ENCODE data around the gene KCNQ2. TPM values are rescaled to one million over a fixed set of nuclear protein-coding genes. Genes with fewer than 3 reads are reported as not detected.

The KCNQ2 gene
- polyA plus RNA-seq, 4 donors, result 3.7 to 9.6 (median 5.5) TPM

DNA sequence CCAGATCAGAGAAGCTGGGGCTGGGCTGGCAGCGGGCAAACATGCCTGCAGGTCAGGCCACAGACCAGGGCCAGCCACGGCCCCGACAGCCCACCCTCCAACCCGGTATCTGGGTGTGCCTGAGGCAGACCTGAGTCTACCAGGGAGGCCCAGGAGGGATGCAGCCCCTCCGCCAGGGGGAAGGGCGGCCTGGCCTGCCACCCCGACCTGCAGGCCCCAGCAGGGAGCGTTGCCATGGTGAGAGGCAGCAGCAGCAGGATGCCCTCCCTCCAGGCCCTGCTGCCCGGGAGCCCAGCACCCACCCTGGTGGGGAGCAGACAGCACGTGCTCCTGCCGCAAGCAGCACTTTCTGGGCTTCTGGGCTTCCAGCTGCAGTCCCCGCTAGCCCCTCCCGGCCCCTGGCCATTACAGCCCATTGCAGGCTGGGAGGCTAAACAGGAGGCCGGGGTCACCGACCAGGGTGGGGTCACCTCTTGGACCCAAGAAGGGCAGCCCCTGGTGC, 30.3 kb upstream of the KCNQ2 start:
- DNase-seq (ENCODE audit: low read depth in 4 of 4, low spot score in 2 of 4), result no peak

DNA sequence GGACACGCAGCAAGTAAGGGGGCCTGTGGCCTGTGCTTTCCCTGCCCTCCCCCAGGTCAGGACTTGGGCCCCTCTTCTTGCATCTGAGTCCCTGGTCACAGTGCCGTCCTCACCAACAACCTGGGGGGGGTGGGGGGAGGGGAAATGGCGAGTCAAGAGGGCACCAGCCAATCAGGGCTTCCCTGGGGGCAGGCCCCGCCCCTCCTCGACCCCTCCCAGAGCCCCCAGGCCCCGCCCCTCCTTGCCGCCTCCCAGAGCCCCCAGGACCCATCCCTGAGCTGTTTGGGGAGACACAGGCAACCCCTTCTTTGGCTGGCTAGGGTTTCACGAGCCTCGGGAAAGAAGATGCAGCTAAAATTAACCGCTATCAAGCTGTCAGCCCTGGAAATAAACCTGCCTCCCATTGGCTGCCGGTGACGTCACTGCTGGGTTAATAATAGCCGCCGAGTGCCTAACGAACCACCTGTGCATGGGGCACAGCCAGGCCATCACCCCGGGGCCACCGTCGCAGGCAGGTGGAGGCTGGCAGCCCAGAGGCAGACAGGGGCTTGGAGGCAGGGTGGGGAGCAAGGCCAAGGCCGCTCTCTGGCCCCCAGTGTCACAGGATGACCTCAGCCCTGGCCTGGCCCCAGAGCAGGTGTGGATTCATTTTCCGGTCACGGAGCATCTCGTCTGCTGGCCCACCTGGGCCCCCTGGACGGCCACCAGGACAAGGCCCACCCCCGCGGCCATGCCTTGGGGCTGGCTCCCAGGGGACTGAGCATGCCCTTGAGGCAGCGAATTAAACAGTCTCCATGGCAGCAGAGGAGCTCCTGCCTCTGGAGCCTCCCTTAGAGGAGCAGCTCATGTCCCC, 29.6 kb upstream of the KCNQ2 start:
- no peak for DNase-seq (ENCODE audit: low read depth in 4 of 4, low spot score in 2 of 4)

GRCh38 chr20:63500902-63501817, 28.7 kb upstream of the KCNQ2 start:
- no peak for DNase-seq (ENCODE audit: low read depth in 4 of 4, low spot score in 2 of 4)

DNA sequence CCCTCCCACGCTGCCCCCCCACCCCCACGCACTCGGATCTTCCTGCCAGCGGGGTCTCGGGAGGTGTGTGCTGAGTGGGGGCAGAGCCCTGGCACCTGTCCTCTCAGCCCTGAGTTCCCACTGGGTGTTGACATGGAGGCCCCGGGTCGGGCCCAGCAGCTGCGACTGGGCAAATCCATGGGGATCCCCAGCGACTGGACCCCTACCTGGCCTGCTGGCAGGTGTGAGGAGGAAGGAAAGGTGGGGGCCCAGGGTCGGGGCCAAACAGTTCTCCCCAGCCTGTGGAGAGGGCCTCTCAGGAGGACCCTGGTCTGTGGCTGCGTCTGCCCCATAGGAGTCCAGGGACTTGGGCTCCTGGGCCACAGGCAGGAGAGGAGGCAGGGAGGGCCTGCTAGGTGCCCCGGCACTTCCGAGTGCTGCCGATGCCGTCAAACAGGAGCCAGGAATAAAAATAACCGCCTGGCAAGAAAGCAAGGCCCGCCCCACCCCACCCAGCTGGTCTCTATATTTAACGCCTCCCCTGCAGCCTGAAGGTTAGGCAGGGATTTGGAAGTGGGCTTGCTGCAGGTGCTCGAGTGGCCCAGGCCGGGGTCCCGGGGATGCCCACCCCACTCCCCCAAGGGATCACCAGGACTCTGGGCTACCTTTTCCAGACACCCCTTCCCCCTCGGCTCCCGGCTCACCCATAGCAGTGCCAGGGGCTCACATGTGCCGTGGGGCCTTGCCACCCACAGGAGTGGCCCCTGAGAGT, 27.9 kb upstream of the KCNQ2 start:
- DNase-seq (ENCODE audit: low read depth in 4 of 4, low spot score in 2 of 4), result no peak

- DNase-seq (ENCODE audit: low read depth in 4 of 4, low spot score in 2 of 4), result no peak
These were observed 27.0 kb upstream of the KCNQ2 start for GRCh38 chr20:63499338-63499969.

DNA sequence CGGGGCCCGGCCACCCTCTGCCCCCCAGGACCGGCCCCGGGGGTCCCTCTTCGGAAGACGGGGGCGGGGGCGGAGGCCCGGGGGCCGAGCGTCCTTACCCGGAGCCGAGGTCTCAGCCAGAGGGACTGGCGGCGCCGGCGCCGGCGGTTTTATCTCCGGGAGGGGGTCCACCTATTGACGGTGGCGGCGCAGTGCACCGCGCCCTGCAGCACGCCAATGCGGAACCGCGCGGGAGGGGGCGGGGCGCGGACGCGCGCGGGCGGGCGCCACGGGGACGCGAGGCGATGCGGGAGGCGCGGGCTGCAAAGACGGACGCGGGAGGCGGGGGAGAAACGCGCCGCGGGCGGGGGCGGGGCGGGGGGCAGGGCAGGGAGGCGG, 26.5 kb upstream of the KCNQ2 start, which contains the start of gene EEF1A2:
TSS of gene EEF1A2 (minus strand) at position 124 of the 378 bp plus-strand sequence. CDS start 1,320 bp downstream, outside the sequence.
- no peak for DNase-seq (ENCODE audit: low read depth in 4 of 4, low spot score in 2 of 4)

- DNase-seq (ENCODE audit: low read depth in 4 of 4, low spot score in 2 of 4), result no peak
These were observed 25.8 kb upstream of the KCNQ2 start for GRCh38 chr20:63497946-63498935.

DNA sequence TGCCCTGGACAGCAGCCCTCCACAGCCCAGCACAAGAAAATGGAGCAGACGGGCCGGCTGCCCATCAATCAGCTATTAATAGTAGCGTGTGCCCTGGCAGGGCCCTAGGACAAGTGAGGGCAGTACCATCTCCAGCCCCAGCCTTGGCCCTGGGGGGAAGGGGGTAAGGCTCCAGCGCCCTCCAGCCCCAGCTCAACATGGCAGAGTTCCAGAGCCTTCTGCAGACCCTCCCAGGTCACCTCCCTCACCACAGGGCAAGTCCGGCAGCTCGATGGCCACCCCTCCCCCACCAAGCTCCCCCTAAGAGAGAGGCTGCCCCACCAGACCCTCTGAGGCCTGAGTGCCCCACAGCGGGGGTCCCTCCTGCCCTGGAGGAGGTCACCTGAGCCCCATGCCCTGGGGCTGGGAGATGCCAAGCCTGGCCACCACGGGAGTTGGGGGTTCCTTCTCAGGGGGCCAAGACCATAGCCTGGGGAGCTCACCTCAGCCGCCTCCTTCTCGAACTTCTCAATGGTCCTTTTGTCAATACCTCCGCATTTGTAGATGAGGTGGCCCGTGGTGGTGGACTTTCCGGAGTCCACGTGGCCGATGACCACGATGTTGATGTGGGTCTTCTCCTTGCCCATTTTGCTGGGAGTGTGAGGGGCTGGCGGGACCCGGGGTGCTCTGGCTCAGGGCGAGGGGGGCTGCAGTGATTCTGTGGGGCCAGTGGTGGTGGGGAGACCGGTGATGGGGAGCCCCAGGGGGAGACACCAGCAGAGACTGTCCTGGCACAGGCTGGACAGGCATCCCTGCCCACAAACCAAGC, 24.9 kb upstream of the KCNQ2 start:
- DNase-seq (ENCODE audit: low read depth in 4 of 4, low spot score in 2 of 4), result no peak

- no peak for DNase-seq (ENCODE audit: low read depth in 4 of 4, low spot score in 2 of 4)
These were observed 24.2 kb upstream of the KCNQ2 start for GRCh38 chr20:63496596-63497120.

DNA sequence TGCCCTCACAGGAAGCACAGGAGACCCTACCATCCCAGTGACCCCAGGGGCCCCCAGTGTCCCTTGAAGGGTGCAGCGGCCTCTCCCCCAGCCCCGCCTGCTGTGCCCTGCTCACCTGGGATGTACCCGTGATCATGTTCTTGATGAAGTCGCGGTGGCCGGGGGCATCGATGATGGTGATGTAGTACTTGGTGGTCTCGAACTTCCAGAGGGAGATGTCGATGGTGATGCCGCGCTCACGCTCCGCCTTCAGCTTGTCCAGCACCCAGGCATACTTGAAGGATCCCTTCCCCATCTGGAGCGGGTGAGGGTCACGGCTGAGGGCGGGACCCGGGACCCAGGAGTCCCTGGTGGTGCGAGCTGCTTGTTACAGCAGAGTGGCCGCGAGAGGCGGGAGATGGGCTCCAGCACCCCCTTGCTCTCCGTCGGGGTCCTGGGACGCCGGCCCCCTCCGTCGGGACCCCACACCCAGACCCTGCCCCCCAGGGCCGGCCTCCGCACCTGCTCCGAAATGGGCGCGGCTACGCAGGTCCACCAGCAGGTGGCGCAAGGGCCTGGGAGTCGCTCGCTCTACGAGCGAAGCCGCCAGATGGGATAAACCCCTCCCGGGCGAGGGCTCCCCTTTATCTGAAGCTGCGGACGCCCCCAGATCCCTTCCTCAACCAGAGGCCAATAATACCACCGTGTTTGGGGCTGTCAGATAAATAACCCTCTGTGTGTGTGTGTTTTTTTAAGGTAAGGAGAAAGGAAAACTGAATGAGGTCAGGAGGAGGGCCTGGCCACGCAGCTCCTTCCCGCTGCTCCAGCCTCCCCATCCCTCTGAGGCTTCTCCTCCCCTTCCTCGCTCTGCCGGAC, 23.5 kb upstream of the KCNQ2 start:
- peak in 1 of 4 donors; percentile 36 for DNase-seq (ENCODE audit: low read depth in 4 of 4, low spot score in 2 of 4)

- no peak for DNase-seq (ENCODE audit: low read depth in 4 of 4, low spot score in 2 of 4)
These were observed 22.8 kb upstream of the KCNQ2 start for GRCh38 chr20:63495167-63495720.

DNA sequence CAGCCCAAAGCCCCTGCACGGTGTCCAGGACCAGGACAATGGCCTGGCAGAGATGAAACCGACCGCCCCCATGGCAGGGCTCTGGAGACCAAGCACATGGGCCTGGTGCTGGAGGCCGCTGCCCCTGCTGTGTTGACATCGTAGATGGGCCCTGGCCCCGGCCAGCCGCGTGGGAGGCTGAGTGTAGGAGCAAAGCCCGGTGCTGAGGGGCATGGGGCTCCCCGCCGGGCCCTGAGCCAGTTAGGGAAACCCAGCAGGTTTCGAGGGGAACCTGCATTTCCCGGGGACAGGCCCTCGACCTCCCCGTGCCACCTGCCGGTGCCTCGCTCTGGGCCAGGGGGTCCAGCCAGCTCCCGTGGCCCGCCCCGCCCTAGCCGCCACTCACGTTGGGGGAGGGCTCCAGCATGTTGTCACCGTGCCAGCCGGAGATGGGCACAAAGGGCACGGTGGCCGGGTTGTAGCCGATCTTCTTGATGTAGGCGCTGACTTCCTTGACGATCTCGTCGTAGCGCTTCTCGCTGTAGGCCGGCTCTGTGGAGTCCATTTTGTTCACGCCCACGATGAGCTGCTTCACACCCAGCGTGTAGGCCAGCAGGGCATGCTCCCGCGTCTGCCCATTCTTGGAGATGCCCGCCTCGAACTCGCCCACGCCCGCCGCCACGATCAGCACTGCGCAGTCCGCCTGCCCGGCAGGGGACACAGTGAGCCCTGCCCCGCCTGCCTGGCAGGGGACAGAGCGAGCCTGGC, 22.1 kb upstream of the KCNQ2 start:
- no peak for DNase-seq (ENCODE audit: low read depth in 4 of 4, low spot score in 2 of 4)

DNA sequence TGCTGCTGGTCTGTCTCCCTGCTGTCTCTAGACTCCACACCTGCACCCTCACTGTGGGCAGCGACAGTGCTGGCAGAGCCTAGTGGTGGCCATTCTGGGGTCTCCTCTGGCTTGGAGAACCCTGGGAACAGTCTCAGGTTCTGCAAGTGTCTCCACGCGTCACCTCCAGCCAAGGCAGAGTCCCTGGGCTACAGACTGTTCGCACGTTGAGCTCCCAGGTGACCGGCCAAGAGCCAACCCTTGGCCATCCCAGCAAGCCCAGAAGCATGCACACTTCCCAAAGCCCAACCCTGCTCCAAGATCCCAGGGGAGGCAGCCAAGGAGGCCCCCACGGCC, 21.6 kb upstream of the KCNQ2 start:
- DNase-seq (ENCODE audit: low read depth in 4 of 4, low spot score in 2 of 4), result no peak

- DNase-seq (ENCODE audit: low read depth in 4 of 4, low spot score in 2 of 4), result no peak
These were observed 21.1 kb upstream of the KCNQ2 start for GRCh38 chr20:63493563-63494020.

DNA sequence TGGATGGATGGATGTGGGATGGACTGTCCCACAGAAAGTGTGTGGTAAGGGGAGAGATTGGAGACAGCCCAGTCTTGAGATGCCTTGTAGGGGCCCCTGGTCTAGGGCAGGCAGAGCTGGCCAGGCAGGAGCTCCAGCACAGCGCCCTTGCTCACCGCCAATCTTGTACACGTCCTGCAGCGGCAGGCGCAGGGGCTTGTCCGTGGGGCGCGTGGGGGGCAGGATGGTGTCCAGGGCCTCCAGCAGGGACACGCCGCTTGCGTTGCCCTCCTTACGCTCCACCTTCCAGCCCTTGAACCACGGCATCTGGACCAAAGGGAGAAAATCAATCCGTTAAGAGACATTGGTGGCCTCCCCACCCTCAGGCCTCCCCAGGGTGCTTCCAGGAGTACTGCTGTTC, 20.5 kb upstream of the KCNQ2 start:
- no peak for DNase-seq (ENCODE audit: low read depth in 4 of 4, low spot score in 2 of 4)

DNA sequence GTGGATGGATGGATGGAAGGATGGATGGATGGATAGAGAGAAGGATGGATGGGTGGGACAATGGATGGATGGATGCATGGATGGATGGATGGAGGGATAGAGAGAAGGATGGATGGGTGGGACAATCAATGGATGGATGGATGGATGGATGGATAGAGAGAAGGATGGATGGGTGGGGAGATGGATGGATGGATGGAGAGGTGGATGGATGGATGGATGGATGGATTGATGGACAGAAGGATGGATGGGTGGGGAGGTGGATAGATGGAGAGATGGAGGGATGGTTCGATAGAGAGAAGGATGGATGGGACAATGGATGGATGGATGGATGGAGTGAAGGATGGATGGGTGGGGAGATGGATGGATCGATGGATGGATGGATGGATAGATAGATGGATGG, 20.1 kb upstream of the KCNQ2 start:
- DNase-seq (ENCODE audit: low read depth in 4 of 4, low spot score in 2 of 4), result no peak

Measured in left renal cortex interstitium (tissue), 4 donors.